COLO668 (cell line): ENCODE measurements around the gene ANXA2R.
"Not testable (repeated sequence)": the region's sequence is repeated elsewhere in the genome, so short reads cannot be mapped to it uniquely, and the experiment has no call there.

Experiments
- DNase-seq: peaks from one replicate; lab custom pipeline; 2025; ENCODE audit not compliant: unreplicated experiment; lab: John Stamatoyannopoulos, UW

Gene ANXA2R

GRCh38 chr5:43036409-43036808, 3.7 kb downstream of the ANXA2R start:
- no peak for DNase-seq

- no peak for DNase-seq
These were observed 5.5 kb downstream of the ANXA2R start for GRCh38 chr5:43034591-43034968.

- DNase-seq = no peak
These were observed 6.1 kb downstream of the ANXA2R start for GRCh38 chr5:43033841-43034590.

- no peak for DNase-seq
These were observed 12.9 kb downstream of the ANXA2R start for GRCh38 chr5:43027054-43027785.

GRCh38 chr5:43025184-43025950, 14.8 kb downstream of the ANXA2R start:
- DNase-seq = not testable (repeated sequence)

- no peak for DNase-seq
These were observed 15.9 kb downstream of the ANXA2R start for GRCh38 chr5:43024217-43024616.

- DNase-seq = no peak
These were observed 19.0 kb downstream of the ANXA2R start for GRCh38 chr5:43021151-43021550.

GRCh38 chr5:43020399-43020746, 19.7 kb downstream of the ANXA2R start:
- peak; percentile 61 for DNase-seq

- peak; percentile 89 for DNase-seq
These were observed 20.3 kb downstream of the ANXA2R start for GRCh38 chr5:43019614-43020398.

- DNase-seq = no peak
These were observed 20.9 kb downstream of the ANXA2R start for GRCh38 chr5:43019291-43019613.

GRCh38 chr5:43017428-43017815, 22.7 kb downstream of the ANXA2R start:
- peak; percentile 35 for DNase-seq

- no peak for DNase-seq
These were observed 23.8 kb downstream of the ANXA2R start for GRCh38 chr5:43016217-43016779.

- DNase-seq = no peak
These were observed 25.6 kb downstream of the ANXA2R start for GRCh38 chr5:43014522-43014921.

- DNase-seq = no peak
These were observed 29.2 kb downstream of the ANXA2R start for GRCh38 chr5:43010935-43011315.

GRCh38 chr5:43008363-43009153, 31.6 kb downstream of the ANXA2R start:
- DNase-seq = peak; percentile 96

GRCh38 chr5:43007911-43008362, 32.2 kb downstream of the ANXA2R start:
- DNase-seq = peak; percentile 81

GRCh38 chr5:43007246-43007910, 32.7 kb downstream of the ANXA2R start:
- peak; percentile 93 for DNase-seq

GRCh38 chr5:43006424-43007202, 33.5 kb downstream of the ANXA2R start:
- DNase-seq = no peak

- DNase-seq = no peak
These were observed 35.1 kb downstream of the ANXA2R start for GRCh38 chr5:43005031-43005430.
